SK-N-SH treated with all-trans-retinoic acid at 6 μM for 48 hours (cell line): ENCODE results near the gene SLC2A5.

Source experiments
- ATAC-seq: fragments of 200-7000 bp; cut with Tn5 transposase; 3 replicates; pipeline ENCODE4 v1.9.1; 2020; ENCODE audit warnings: mild to moderate bottlenecking, moderate library complexity
- ARNTL ChIP-seq: fragments of 450-650 bp; formaldehyde crosslinking; IDR thresholded peaks from 2 replicates; pipeline ENCODE4 v1.5.0; 2020; ENCODE audit warnings: low read depth, mild to moderate bottlenecking, moderate library complexity, borderline replicate concordance
- BACH2 ChIP-seq: fragments of 250-450 bp; sonication (Bioruptor Pico); IDR thresholded peaks from 2 replicates; pipeline ENCODE4 v1.9.0; 2021; ENCODE audit warnings: mild to moderate bottlenecking, borderline replicate concordance
- CREB5 ChIP-seq: fragments of 250-450 bp; sonication (Bioruptor Pico); IDR thresholded peaks from 2 replicates; pipeline ENCODE4 v1.5.1; 2020; ENCODE audit warnings: low read depth, mild to moderate bottlenecking, moderate library complexity
- CSDC2 ChIP-seq: fragments of 250-450 bp; sonication (Bioruptor Pico); IDR thresholded peaks from 2 replicates; pipeline ENCODE4 v1.5.0; 2020; ENCODE audit warnings: mild to moderate bottlenecking, moderate library complexity
- CSRNP3 ChIP-seq: fragments of 250-450 bp; sonication (Bioruptor Pico); IDR thresholded peaks from 2 replicates; pipeline ENCODE4 v1.5.1; 2021; ENCODE audit warnings: mild to moderate bottlenecking, moderate library complexity
- ESRRG ChIP-seq: fragments of 250-450 bp; sonication (Bioruptor Pico); IDR thresholded peaks from 2 replicates; pipeline ENCODE4 v1.6.1; 2021; ENCODE audit warnings: mild to moderate bottlenecking
- GLIS3 ChIP-seq: fragments of 250-450 bp; sonication (Bioruptor Pico); IDR thresholded peaks from 2 replicates; pipeline ENCODE4 v1.5.0; 2020; ENCODE audit warnings: mild to moderate bottlenecking, moderate library complexity
- ISL1 ChIP-seq: fragments of 250-450 bp; sonication (Bioruptor Pico); IDR thresholded peaks from 2 replicates; pipeline ENCODE4 v2.1.2; 2022; ENCODE audit warnings: mild to moderate bottlenecking, moderate library complexity
- OSR1 ChIP-seq: fragments of 250-450 bp; sonication (Bioruptor Pico); IDR thresholded peaks from 2 replicates; pipeline ENCODE4 v1.8.0; 2022; ENCODE audit warnings: moderate library complexity, mild to moderate bottlenecking, inconsistent platforms
- PATZ1 ChIP-seq: fragments of 250-450 bp; sonication (Bioruptor Pico); IDR thresholded peaks from 2 replicates; pipeline ENCODE4 v1.8.0; 2020; ENCODE audit warnings: mild to moderate bottlenecking, moderate library complexity, borderline replicate concordance
- POU6F1 ChIP-seq: fragments of 250-450 bp; sonication (Bioruptor Pico); IDR thresholded peaks from 2 replicates; pipeline ENCODE4 v1.8.0; 2021; ENCODE audit warnings: low read depth, mild to moderate bottlenecking, moderate library complexity, borderline replicate concordance
- PPARA ChIP-seq: fragments of 250-450 bp; sonication (Bioruptor Pico); IDR thresholded peaks from 2 replicates; pipeline ENCODE4 v1.5.0; 2020; ENCODE audit warnings: mild to moderate bottlenecking, borderline replicate concordance
- RARB ChIP-seq: fragments of 250-450 bp; sonication (Bioruptor Pico); IDR thresholded peaks from 2 replicates; pipeline ENCODE4 v1.8.0; 2021; ENCODE audit warnings: mild to moderate bottlenecking, moderate library complexity
- SNAI2 ChIP-seq: fragments of 250-450 bp; sonication (Bioruptor Pico); IDR thresholded peaks from 2 replicates; pipeline ENCODE4 v1.5.0; 2020; ENCODE audit warnings: mild to moderate bottlenecking, moderate library complexity
- TCF4 ChIP-seq: fragments of 250-450 bp; sonication (Bioruptor Pico); IDR thresholded peaks from 2 replicates; pipeline ENCODE4 v1.8.0; 2021; ENCODE audit warnings: mild to moderate bottlenecking, moderate library complexity, borderline replicate concordance
- TSHZ2 ChIP-seq: fragments of 250-450 bp; sonication (Bioruptor Pico); IDR thresholded peaks from 2 replicates; pipeline ENCODE4 v1.5.0; 2020; ENCODE audit warnings: mild to moderate bottlenecking, moderate library complexity
- ZC3H10 ChIP-seq: fragments of 250-450 bp; sonication (Bioruptor Pico); IDR thresholded peaks from 2 replicates; pipeline ENCODE4 v1.5.1; 2021; ENCODE audit warnings: mild to moderate bottlenecking, moderate library complexity
- ZFP3 ChIP-seq: fragments of 250-450 bp; sonication (Bioruptor Pico); IDR thresholded peaks from 2 replicates; pipeline ENCODE4 v1.5.0; 2020; ENCODE audit warnings: mild to moderate bottlenecking, moderate library complexity
- ZFP30 ChIP-seq: fragments of 450-650 bp; formaldehyde crosslinking; IDR thresholded peaks from 2 replicates; pipeline ENCODE4 v1.5.0; 2022; ENCODE audit warnings: mild to moderate bottlenecking, moderate library complexity
- ZNF70 ChIP-seq: fragments of 450-650 bp; formaldehyde crosslinking; IDR thresholded peaks from 2 replicates; pipeline ENCODE4 v1.5.0; 2020; ENCODE audit warnings: mild to moderate bottlenecking, moderate library complexity

The SLC2A5 gene

GRCh38 chr1:9071554-9072235 lies 2.3 kb upstream of the SLC2A5 start:
- no peak for TF ChIP-seq CREB5 (CRISPR knock-in tag)
- no peak for TF ChIP-seq GLIS3 (CRISPR knock-in tag)
- no peak for TF ChIP-seq PPARA (CRISPR knock-in tag)
- no peak for TF ChIP-seq CSDC2
- TF ChIP-seq CSRNP3 (CRISPR knock-in tag), result no peak
- ATAC-seq, result no peak

- TF ChIP-seq ZFP30 (CRISPR knock-in tag) (no peak), CSDC2 (no peak), ARNTL (no peak), TSHZ2 (CRISPR knock-in tag) (no peak), ESRRG (CRISPR knock-in tag) (no peak), ZNF70 (CRISPR knock-in tag) (no peak), PPARA (CRISPR knock-in tag) (no peak)
- ATAC-seq, result no peak
These were observed 1.1 kb upstream of the SLC2A5 start for GRCh38 chr1:9070486-9070885.

GRCh38 chr1:9068981-9069325 lies 482 bp downstream of the SLC2A5 start:
- ATAC-seq, result no peak
- no peak for TF ChIP-seq RARB (CRISPR knock-in tag)

GRCh38 chr1:9066945-9067807 lies 2.3 kb downstream of the SLC2A5 start:
- TF ChIP-seq TCF4 (CRISPR knock-in tag) (no peak), CSRNP3 (CRISPR knock-in tag) (no peak), PATZ1 (no peak), SNAI2 (CRISPR knock-in tag) (no peak), ZC3H10 (CRISPR knock-in tag) (no peak), ESRRG (CRISPR knock-in tag) (no peak), RARB (CRISPR knock-in tag) (no peak), OSR1 (CRISPR knock-in tag) (no peak), ISL1 (CRISPR knock-in tag) (no peak), POU6F1 (CRISPR knock-in tag) (no peak), ZFP3 (no peak), BACH2 (CRISPR knock-in tag) (no peak), CSDC2 (no peak), ZFP30 (CRISPR knock-in tag) (no peak)
- peak; percentile 62; the same call in 2 of the 3 replicates for ATAC-seq
